ENCODE data around the gene SFR1. TPM values are rescaled to one million over a fixed set of nuclear protein-coding genes. Genes with fewer than 3 reads are reported as not detected.
A peak's percentile ranks its signal among the peaks of the same experiment; 100 is the strongest.

Gene SFR1
- total RNA-seq, 2 experiments from 2014 or later: 17.0 to 18.5 TPM

DNA sequence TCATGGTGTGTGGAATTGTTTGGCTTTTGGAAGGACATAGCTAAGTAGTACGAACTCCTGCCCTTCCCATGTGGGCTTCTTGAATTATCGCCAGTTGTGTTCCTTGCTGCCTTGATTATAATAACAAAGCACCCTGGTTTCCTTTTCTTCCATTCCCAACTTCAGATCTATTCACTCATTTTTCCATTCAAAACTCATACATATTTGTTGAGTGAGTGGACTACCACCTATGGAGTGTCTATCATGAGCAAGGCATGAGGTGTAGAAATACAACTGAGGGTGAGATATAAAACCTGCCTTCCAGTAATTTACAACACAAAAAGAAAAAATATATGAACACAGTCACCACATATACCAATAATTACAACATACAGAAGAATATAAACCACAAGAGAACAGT lies 31.4 kb upstream of the SFR1 start:
- CTCF ChIA-PET: no interaction called here
- H3K4me1 Mint-ChIP-seq (ENCODE audit: low read depth): peaks cover 18% of the 10 kb centered on the region
- H3K36me3 Mint-ChIP-seq (ENCODE audit: low read depth): no peaks in the 10 kb centered on the region
- no peak overlapping the region for H3K4me3 Mint-ChIP-seq
- no peak overlapping the region for H3K27ac Mint-ChIP-seq
- no peaks in the 10 kb centered on the region for H3K27me3 Mint-ChIP-seq (ENCODE audit: low read depth)
- peaks cover 4% of the 10 kb centered on the region for H3K9me3 Mint-ChIP-seq
- intact Hi-C loops (cut with micrococcal nuclease): no loop called here
- DNase-seq: no peak

DNA sequence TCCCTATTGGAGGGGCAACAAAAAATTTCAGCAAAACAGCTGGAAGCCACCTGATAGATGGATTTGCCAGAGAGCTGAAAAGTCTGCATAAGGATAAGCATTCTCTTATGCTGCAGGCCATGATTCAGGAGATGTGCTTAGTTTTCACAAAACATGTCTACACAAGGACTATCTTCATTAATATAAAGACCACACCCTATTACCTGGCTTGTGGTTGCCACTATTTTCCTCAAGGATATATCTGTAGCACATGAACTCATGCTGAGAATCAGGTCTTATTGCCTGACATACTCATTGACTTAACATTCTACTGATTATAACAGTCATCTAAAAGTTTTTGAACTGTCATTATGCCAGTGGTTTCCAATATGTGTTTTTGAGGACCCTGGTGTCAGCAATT lies 29.2 kb upstream of the SFR1 start:
- H3K27me3 Mint-ChIP-seq (ENCODE audit: low read depth): no peaks in the 10 kb centered on the region
- no peak overlapping the region for H3K4me3 Mint-ChIP-seq
- H3K36me3 Mint-ChIP-seq (ENCODE audit: low read depth): no peaks in the 10 kb centered on the region
- CTCF ChIA-PET: no interaction called here
- DNase-seq: no peak
- peaks cover 18% of the 10 kb centered on the region for H3K4me1 Mint-ChIP-seq (ENCODE audit: low read depth)
- no peak overlapping the region for H3K27ac Mint-ChIP-seq
- intact Hi-C loops (cut with micrococcal nuclease): no loop called here
- peaks cover 4% of the 10 kb centered on the region for H3K9me3 Mint-ChIP-seq

DNA sequence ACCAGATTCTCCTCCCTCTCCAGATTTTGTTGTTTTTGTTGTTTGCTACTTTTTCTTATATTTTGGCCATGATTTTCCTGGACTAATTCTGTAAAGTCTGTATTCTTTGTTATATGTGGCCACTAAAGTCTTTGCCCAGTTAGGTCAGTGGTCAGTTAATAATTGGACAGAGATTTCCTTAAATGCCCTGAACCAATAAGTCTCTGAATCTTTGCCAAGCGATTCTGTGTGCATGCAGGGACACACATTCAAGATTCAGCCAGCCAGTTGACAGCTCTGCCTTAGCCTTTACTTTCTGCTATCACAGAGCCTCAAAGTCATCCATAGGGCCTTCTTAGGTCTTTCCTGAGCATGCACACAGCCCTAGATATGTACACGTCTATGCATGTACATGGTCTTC lies 25.3 kb upstream of the SFR1 start:
- Mint-ChIP-seq H3K27ac (no peak overlapping the region), H3K4me1 (ENCODE audit: low read depth) (peaks cover 10% of the 10 kb centered on the region), H3K9me3 (peaks cover 4% of the 10 kb centered on the region), H3K27me3 (ENCODE audit: low read depth) (no peaks in the 10 kb centered on the region), H3K36me3 (ENCODE audit: low read depth) (no peaks in the 10 kb centered on the region), H3K4me3 (no peak overlapping the region)
- CTCF ChIA-PET: no interaction called here
- no peak for DNase-seq
- intact Hi-C loops (cut with micrococcal nuclease): no loop called here

DNA sequence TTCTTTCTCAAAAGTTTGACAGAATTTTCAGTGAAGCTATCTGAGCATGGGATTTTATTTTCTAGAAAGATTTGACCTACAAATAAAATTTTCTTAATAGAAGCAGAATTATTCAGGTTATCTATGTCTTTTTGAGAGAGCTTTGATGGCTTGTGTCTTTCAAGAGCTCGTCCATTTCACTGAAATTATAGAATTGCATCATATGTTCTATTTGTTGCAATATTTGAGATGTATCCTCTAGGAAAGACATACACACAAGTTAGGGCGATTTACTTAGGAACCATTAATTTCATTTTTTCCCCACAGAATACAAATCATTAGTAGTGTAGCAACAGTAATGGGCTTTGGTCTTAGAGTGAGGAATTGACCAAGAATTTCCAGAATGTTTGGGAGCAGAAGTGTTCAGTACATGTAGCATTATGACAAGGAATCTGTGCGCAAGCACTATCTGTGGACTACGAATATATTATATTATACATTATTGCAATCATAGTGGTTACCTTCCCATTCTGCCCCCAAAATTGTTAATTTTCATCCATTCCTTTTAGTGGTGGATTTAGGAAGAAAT lies 23.5 kb upstream of the SFR1 start:
- intact Hi-C loops (cut with micrococcal nuclease): no loop called here
- Mint-ChIP-seq H3K27ac (no peak overlapping the region), H3K9me3 (peaks cover 2% of the 10 kb centered on the region), H3K27me3 (ENCODE audit: low read depth) (no peaks in the 10 kb centered on the region), H3K4me1 (ENCODE audit: low read depth) (peaks cover 10% of the 10 kb centered on the region), H3K36me3 (ENCODE audit: low read depth) (no peaks in the 10 kb centered on the region), H3K4me3 (no peak overlapping the region)
- no peak for DNase-seq
- CTCF ChIA-PET: no interaction called here

DNA sequence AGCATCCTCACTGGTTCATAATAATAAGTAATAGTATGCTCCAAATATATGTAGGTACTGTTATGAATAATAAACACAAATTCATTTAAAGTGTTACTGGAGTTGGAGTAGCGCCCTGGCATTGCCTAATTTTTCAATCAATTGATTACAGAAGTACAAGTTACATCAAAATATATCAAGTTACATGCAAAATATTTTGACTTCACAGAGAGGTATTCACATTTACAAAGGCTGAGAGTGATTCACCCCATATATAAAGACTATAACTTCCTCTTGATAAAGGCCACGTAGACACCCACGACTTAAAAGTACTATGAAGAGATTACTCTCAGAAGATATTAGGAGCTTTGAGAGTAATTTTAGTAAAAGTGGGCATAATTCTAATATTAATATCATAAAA lies 22.7 kb upstream of the SFR1 start:
- H3K4me1 Mint-ChIP-seq (ENCODE audit: low read depth): peaks cover 3% of the 10 kb centered on the region
- CTCF ChIA-PET: interaction anchor here (1.1 kb wide), 1 partner anchor 22 kb away, joined by 3 read pairs; the partner anchor contains the start of gene SFR1

DNA sequence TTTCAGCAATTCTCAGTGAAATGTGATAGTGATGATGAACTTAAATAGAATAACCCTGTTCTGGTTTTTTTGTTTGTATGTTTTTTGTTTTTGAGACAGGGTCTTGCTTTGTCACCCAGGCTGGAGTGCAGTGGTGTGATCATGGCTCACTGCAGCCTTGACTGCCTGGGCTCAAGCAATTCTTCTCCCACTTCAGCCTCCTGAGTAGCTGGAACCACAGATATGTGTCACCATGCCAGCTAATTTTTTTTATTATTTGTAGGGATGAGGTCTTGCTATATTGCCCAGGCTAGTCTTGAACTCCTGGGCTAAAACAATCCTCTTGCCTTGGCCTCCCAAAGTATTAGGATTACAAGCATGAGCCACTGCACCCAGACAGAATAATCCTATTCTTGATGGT lies 22.0 kb upstream of the SFR1 start:
- Mint-ChIP-seq H3K27me3 (ENCODE audit: low read depth) (no peaks in the 10 kb centered on the region), H3K27ac (no peak overlapping the region), H3K4me1 (ENCODE audit: low read depth) (peaks cover 7% of the 10 kb centered on the region), H3K9me3 (no peaks in the 10 kb centered on the region), H3K36me3 (ENCODE audit: low read depth) (no peaks in the 10 kb centered on the region), H3K4me3 (no peak overlapping the region)
- intact Hi-C loops (cut with micrococcal nuclease): no loop called here
- CTCF ChIA-PET: interaction anchor here (1.1 kb wide), 1 partner anchor 22 kb away, joined by 3 read pairs; the partner anchor contains the start of gene SFR1
- no peak for DNase-seq

More for the DNA sequence above, 22.7 kb upstream of the SFR1 start:
- H3K27ac Mint-ChIP-seq: no peak overlapping the region
- intact Hi-C loops (cut with micrococcal nuclease): no loop called here
- H3K4me3 Mint-ChIP-seq: no peak overlapping the region
- H3K9me3 Mint-ChIP-seq: peaks cover 2% of the 10 kb centered on the region
- DNase-seq: no peak
- H3K27me3 Mint-ChIP-seq (ENCODE audit: low read depth): no peaks in the 10 kb centered on the region
- no peaks in the 10 kb centered on the region for H3K36me3 Mint-ChIP-seq (ENCODE audit: low read depth)

DNA sequence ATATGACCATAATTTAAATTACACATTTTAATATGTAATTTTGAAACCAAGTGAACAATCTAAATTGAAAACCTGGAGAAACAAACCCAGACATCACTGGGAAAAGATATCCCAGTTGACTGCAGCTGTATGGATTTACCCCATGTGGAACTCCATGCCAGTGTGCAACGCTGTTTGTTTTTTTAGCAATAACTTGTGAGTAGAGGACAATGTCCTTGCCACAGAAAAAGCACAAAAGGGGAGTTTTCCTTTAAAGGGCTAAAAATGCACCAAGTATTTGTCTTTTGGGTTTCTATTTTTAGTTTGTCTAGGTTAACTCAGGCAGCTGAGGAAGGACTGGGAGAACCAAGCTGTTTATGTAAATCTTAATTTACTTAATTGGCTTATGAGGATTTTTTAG lies 21.2 kb upstream of the SFR1 start:
- DNase-seq: no peak
- CTCF ChIA-PET: no interaction called here
- no peaks in the 10 kb centered on the region for H3K36me3 Mint-ChIP-seq (ENCODE audit: low read depth)
- H3K9me3 Mint-ChIP-seq: no peaks in the 10 kb centered on the region
- peaks cover 9% of the 10 kb centered on the region for H3K4me1 Mint-ChIP-seq (ENCODE audit: low read depth)
- H3K27ac Mint-ChIP-seq: no peak overlapping the region
- intact Hi-C loops (cut with micrococcal nuclease): no loop called here
- H3K4me3 Mint-ChIP-seq: no peak overlapping the region
- no peaks in the 10 kb centered on the region for H3K27me3 Mint-ChIP-seq (ENCODE audit: low read depth)

DNA sequence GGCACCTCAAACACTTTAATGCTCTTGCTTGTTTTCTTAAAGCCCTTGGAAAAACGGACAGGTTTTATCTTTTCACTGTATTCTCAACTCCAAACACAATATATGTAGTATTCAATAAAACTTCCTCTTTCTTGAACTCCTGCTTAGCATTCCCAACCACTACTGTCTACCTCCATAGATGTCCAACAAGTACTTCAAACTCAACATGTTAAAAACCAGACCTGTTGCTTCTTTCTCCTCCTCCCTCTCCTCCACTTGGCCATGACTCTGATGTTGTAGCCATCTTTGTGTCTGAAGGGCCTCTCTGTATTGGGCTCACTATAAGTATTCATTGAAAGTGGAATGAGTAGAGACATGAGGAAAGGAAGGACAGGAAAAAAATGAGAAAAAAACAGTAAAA lies 20.1 kb upstream of the SFR1 start:
- H3K9me3 Mint-ChIP-seq: no peaks in the 10 kb centered on the region
- H3K36me3 Mint-ChIP-seq (ENCODE audit: low read depth): no peaks in the 10 kb centered on the region
- H3K4me3 Mint-ChIP-seq: no peak overlapping the region
- intact Hi-C loops (cut with micrococcal nuclease): loop anchor here (1.0 kb wide), 1 partner anchor 8 kb away; no protein-coding TSS in a partner anchor
- peaks cover 9% of the 10 kb centered on the region for H3K4me1 Mint-ChIP-seq (ENCODE audit: low read depth)
- H3K27me3 Mint-ChIP-seq (ENCODE audit: low read depth): no peaks in the 10 kb centered on the region
- CTCF ChIA-PET: no interaction called here
- no peak for DNase-seq
- H3K27ac Mint-ChIP-seq: no peak overlapping the region

DNA sequence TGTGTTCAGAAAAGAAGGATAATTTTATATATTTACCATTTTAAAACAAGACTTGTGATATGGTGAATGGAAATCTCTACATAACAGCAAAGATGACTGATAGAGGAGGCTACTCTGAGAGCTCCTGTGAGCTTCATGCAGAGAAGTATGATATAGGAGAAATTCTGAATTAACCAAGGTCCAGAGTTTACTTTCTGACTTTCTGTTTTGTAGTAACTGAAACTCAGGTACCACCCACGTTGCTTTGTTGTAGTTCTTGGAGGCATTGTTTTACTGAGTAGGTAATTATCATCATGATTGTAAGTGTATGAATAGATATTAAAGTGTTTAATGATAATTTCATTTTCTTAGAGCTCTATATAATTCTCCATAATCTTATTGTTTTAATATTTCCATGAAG lies 18.0 kb upstream of the SFR1 start:
- CTCF ChIA-PET: interaction anchor here (0.7 kb wide), 1 partner anchor 19 kb away, joined by 3 read pairs; no protein-coding TSS in a partner anchor

DNA sequence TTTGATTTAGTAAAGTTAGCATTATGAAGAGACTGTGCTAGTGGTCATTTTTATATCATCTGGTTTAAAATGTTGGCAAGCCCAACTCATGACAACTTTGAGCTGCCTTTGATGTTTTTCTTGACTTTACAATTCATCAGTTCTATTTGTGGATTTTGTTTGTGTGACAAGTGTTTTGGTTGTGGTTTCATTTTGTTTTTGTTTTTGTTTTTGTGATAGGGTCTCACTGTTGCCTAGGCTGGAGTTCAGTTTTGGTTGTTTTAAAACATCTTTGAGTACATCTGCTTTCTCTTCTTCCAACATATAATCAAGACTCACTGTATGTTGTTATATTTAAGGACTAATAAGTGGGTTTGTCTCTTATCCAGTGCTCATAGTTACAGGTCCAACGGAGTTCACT lies 17.6 kb upstream of the SFR1 start:
- CTCF ChIA-PET: interaction anchor here (0.7 kb wide), 1 partner anchor 18 kb away, joined by 3 read pairs; no protein-coding TSS in a partner anchor
- Mint-ChIP-seq H3K36me3 (ENCODE audit: low read depth) (no peaks in the 10 kb centered on the region), H3K27me3 (ENCODE audit: low read depth) (no peaks in the 10 kb centered on the region), H3K4me3 (no peak overlapping the region), H3K4me1 (ENCODE audit: low read depth) (peaks cover 9% of the 10 kb centered on the region), H3K27ac (no peak overlapping the region), H3K9me3 (no peaks in the 10 kb centered on the region)
- DNase-seq: no peak
- intact Hi-C loops (cut with micrococcal nuclease): no loop called here

More for the DNA sequence above, 18.0 kb upstream of the SFR1 start:
- H3K9me3 Mint-ChIP-seq: no peaks in the 10 kb centered on the region
- no peak overlapping the region for H3K27ac Mint-ChIP-seq
- intact Hi-C loops (cut with micrococcal nuclease): no loop called here
- H3K4me3 Mint-ChIP-seq: no peak overlapping the region
- DNase-seq: no peak
- no peaks in the 10 kb centered on the region for H3K27me3 Mint-ChIP-seq (ENCODE audit: low read depth)
- H3K4me1 Mint-ChIP-seq (ENCODE audit: low read depth): peaks cover 9% of the 10 kb centered on the region
- H3K36me3 Mint-ChIP-seq (ENCODE audit: low read depth): no peaks in the 10 kb centered on the region

DNA sequence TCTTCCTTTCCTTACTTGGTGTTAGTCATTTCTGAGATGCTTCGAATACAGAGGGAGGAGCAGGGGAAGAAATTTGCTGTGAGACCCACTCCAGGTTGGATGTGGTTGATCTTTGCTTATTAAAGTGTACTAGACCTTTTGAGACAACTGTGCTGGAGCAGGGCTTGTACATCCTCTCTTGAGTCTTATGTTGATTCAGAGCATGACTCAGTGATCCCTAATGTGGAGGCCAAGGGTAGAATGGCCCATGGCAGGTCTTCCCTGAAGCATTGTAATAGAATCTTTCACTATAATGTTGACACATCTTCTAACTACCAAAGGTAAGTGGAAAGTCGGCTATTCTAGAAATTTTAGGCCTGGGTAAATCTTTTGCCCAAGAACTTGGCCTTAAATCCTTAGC lies 17.0 kb upstream of the SFR1 start:
- Mint-ChIP-seq H3K27ac (no peak overlapping the region), H3K36me3 (ENCODE audit: low read depth) (no peaks in the 10 kb centered on the region), H3K4me1 (ENCODE audit: low read depth) (peaks cover 13% of the 10 kb centered on the region), H3K9me3 (no peaks in the 10 kb centered on the region), H3K4me3 (no peak overlapping the region), H3K27me3 (ENCODE audit: low read depth) (no peaks in the 10 kb centered on the region)
- CTCF ChIA-PET: interaction anchor here (0.7 kb wide), 1 partner anchor 18 kb away, joined by 3 read pairs; no protein-coding TSS in a partner anchor
- intact Hi-C loops (cut with micrococcal nuclease): no loop called here
- peak; percentile 14 for DNase-seq

DNA sequence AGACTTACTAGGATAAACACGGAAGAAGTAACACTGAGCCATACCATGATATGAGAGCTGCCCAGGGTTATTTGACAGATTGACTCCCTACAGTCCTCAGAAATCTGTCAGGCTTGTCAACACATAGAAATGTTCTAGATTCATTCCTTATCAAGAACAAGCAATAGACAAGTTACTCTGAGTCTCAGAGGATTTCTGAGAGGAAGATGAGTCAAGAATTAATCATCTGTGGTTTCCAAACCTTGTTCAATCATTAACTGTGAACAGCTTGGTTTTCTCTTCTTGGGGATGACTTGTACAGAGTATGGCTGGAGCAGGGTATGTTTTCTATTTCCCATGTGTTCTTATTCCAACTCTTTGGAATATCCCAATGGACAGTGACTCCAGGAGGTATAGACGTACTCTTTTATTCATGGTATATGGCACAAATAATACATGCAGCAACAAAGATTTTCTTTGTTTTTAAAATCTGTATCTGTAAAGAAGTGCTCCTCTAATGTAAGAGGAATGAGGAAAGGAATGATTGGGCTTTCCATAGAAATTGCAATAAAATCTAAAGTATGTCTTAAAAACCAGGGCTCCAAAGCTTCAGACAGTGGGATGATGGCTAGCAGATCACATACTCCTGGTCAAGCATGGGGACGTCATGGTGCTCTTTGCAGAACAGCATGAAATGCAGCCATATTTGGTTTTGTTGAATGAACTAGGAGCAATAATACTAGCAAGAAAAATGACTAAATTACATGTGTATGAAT lies 11.9 kb upstream of the SFR1 start:
- peaks cover 9% of the 10 kb centered on the region for H3K4me1 Mint-ChIP-seq (ENCODE audit: low read depth)
- H3K4me3 Mint-ChIP-seq: no peak overlapping the region
- no peak for DNase-seq
- H3K36me3 Mint-ChIP-seq (ENCODE audit: low read depth): no peaks in the 10 kb centered on the region
- intact Hi-C loops (cut with micrococcal nuclease): loop anchor here (1.0 kb wide), 1 partner anchor 11 kb away; no protein-coding TSS in a partner anchor
- peak overlapping the region; percentile 39 for H3K27ac Mint-ChIP-seq
- CTCF ChIA-PET: interaction anchor here (0.8 kb wide), 1 partner anchor 11 kb away, joined by 3 read pairs; no protein-coding TSS in a partner anchor
- no peaks in the 10 kb centered on the region for H3K27me3 Mint-ChIP-seq (ENCODE audit: low read depth)
- H3K9me3 Mint-ChIP-seq: no peaks in the 10 kb centered on the region
